Fibroblast of skin of right biceps (primary cell): ENCODE measurements around the gene TMEM178B.

Source experiments
- DNase-seq: peaks from one replicate; pipeline ENCODE4 v3.0.0-alpha.2; 2013

Gene TMEM178B

DNA sequence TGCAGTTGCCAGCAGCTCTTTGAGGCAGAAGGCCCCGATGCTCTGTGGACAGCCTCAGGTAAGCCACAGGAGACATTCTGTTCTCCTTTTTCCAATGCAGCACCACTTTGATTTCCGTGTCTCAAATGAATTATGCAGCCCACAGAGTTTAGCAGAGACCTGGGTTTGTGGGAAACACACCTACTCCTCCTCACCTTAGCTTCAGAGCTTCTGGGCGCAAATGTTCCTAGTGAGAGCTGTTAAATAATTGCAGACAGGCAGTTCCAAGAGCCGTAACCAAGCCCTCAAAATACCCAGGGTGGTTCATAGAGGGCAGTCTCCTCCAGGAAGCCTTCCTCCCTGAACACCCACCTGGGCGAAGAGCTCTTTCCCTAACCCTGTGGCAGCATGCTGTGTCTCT, 408.1 kb downstream of the TMEM178B start:
- no peak for DNase-seq

DNA sequence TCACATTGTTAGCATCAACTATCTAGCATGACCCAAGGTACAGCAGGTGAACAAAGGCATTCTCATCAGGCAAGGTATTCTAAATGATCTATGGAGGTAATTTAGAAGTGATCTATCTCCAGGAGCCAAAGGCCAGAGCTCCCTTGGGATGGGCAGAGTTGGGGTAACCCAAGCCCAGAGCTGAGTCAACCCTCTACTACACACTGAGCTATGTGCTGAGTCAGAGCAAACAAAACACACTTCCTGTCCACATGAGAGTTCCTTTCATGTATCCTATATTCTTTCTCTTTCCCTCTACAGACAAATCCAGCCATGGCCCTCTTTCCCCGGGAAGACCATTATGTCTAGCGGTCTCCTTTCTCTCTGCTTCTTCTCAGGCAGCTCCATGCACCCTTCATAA, 409.2 kb downstream of the TMEM178B start:
- DNase-seq: no peak

DNA sequence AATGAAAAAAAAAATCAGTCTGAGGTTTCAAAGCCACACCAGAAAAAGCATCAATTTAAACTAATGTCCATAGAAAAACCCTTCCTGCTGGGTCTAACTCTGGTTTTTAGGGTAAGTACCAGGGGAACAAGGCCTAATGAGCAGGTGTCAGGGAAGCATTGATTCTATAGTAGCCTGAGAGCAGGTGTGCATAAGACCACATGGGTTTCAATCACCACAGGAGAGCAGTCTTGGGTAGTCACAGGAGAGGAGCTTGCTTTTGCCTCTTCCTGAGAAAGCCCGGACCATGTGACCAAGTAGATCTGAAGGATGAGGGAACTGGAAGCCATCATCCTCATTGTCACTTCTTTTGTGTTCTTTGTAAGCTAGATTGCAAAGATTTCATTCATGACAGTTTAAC, 411.0 kb downstream of the TMEM178B start:
- DNase-seq: no peak

DNA sequence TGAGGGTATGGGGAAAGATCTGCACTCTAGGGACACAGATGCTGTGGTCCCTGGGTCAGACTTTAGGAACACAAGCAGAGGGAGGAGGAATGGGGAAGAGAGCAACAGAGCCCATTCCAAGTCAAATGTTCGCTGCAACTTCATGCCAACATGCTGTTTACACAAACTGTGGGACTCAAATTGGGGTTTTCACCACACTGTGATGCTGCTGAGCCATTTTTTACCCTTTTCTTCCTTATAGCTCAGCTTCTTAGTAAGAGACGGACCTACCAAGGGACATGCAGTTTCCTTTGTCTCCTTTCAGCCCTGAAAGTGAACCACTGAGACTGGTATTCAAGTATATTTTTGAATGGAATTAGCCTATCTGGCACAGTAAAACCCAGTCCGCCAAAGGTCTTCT, 413.1 kb downstream of the TMEM178B start:
- DNase-seq: no peak

DNA sequence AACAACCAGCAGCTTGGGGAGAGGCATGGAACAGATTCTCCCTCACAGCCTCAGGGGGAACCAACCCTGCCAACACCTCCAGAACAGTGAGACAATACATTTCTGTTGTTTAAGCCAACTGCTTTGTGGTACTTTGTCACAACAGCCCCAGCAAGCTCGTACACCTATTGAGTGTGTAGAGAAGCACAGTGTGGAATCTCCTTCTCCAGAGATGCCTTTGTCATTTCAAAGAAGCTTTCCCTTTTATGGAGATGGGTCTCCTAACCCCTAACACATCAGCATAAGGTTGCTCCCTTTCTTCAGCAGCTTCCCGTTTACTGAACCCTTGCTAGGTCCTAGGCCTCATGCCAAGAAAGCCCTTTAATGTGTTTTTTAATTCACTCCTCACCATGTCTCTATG, 416.6 kb downstream of the TMEM178B start:
- DNase-seq: no peak

DNA sequence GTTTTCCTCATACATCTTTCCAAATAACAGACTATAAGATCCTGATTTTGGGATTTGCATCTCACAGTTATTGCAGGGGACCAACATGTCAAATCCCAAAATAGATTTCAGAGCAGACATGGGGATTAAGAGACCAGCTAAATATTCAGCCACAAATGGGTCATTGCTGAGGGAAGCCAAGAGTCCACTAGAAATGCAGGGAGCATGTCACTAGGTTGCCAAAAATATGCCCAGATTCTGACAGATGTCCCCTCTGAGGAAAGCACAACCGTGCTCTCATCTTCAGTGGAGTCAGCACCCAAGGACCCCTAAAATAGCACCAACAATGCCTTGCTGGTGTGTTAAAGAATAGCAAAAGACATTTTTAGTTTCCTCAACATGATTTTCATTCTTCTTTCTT, 421.2 kb downstream of the TMEM178B start:
- DNase-seq: no peak

DNA sequence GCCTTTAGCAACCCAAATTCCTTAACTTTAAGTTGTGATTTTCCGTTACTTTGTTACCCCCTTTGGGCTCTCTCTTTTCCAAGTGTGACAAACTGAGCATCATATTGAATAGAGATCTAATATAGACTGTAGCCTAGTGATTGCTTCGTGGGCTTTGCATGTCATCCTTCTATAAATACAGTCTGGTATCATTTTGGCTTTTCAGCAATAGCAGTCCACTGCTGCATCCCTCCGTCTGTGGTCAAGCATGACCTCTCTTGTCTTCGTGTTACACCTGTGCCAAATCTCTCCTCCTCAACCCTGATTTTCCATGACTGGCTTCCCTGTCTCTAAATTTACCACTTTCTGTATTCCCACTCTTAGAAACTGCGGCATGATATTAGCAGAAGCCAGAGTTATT, 423.5 kb downstream of the TMEM178B start:
- no peak for DNase-seq

DNA sequence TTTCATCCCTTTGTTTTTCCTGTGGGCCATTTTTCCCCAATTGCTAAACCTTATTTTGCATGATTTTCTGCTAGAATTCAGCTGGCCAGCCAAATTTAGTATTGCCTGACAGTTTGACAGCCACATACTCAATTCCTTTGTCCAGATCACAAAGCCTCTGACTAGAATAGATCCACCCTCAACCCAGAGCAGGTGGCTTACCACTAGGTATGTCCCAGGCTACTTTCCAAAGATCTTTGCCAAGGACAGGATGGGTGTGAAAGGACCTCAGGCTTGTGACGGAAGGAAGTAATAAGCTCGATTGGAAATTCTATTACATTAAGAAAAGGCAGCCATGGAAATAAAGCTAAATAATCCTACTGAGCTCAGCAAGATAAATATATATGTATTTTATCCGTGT, 426.7 kb downstream of the TMEM178B start:
- DNase-seq: no peak

DNA sequence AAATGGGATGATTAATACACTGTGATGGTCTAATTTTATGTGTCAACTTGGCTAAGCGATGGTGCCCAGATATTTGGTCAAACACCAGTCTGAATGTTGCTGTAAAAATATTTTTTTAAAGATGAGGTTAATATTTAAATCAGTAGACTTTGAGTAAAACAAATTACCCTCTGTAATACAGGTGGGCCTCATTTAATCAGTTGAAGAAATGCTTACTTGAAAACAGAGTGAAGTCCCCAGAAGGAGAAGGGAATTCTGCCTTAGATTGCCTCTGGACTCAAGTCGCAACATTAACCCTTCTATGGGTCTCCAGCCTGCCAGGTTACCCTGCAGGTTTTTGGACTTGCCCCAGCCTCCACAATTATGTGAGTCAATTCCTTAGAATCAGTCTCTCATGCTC, 427.6 kb downstream of the TMEM178B start:
- no peak for DNase-seq

DNA sequence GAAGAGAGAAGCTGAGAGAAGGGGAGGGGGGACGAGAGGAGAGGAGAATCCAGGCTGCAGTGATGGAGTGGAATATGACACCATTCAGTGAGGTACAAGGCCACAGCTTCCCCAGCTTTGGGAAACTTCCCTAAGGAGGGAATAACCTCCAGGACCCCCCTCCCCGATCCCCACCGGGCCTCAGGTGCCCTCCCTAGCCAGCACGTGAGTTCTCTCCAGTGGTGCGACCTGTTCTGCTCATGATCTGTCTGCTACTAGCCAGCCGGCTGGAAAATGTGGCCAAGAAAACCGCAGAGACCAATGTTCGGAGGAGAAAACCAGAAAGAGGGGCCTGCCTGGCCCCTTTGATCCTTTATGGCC, 437.4 kb downstream of the TMEM178B start:
- no peak for DNase-seq

DNA sequence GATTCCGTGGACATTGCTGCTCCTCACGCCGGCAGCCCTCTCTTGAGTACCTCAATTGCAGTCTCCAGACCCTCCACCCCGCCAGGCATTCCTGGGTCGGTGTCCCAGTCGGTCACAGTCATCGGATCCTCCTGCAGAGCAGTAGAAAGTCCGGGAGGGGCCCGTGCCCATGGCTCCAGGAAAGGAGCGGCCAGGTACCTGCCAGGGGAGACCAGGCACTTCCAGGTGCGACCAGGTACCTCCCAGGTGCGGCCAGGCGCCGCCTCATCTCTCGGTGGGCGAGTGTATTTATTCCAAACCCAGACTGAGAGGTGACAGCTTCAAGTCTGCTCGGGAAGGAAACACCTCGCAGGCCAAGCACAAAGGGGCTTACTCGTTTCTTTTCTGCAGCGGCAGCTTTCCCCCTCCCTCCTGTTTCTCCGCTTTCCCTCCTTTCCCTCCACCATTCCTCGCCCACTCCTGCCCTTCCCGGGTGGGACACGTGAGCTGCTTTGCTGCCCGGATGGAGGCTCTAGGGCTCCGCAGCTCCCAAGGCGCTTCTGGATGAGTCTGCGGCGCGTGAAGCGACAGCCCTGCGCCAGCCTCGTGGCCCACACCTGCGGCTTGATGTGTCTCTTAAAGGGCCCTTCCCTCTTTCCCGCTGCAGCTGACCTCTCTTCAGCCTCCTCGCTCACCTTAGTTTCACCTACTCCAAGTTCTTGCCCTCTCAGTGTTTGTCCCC, 438.0 kb downstream of the TMEM178B start:
- DNase-seq: no peak

DNA sequence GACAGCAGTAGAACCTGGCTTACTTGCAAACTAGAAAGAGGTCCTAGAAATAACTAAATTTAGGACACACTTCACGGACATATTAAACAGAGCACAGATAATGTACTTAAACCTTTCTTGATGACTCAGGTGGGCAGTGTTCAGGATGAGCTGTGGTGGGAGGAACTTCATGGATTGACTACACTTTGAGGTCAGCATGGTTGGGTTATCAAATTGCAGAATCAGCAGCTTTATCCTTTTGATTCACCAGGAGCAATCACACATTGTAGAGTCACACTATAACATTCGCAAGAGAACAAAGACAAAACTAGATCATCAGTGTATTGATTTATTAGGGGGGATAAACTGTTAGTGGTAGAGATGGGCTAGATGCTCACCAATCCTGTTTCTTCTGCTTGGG, 438.7 kb downstream of the TMEM178B start:
- DNase-seq: no peak

DNA sequence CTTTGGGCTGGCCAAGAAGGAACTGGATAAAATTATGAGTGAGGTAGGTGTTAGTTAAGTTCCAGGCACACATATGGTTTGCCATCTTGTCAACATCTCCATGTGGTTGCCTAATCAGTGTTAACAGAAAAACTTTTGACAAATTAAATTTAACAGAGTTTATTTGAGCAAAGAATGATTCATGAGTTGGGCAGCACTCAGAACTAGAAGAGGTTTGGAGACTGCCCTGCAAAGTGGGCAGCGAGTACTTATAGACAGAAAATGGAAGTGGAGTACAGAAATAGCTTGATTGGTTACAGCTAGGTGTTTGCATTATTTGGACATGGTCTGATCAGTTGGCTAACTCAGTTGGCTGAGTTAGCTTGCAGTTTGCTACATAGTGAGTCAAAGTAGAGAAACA, 439.9 kb downstream of the TMEM178B start:
- no peak for DNase-seq

DNA sequence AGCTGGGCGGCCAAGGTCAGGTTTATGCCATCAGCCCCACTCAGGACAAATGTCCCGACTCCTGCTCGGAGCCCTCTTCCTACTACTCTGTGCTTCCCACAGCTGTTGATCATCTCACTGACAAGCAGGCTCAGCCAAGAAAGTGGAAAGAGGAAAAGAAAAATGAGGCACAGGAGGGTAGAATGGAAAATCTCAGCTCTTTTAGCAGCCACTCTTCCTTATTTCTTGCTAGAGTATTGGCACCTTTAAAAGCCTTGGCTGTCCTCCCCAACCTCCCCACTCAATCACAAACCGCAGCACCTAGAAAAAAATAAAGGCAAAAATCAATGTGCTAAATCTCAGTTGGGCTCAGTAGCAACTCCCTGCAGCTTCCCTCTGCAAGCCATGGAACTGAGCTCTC, 442.1 kb downstream of the TMEM178B start:
- no peak for DNase-seq

DNA sequence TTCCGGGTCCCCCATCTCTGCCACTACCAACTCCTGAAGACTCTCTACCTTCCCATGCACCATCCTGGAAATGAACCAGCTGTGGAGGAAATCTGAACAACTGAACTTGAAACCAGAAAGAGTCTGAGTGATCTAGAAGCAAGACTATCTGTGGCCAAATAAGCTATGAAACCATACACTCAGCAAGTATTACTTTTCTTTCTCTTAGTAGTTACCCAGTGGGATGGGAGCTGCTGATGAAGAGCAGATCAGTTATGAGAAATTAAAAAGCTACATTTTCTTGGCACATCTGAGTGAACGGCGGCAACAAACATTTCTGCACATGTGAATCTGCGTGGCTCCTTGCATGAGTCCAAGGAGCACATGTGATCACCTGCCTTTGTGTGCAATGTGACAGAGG, 445.8 kb downstream of the TMEM178B start:
- DNase-seq: no peak

DNA sequence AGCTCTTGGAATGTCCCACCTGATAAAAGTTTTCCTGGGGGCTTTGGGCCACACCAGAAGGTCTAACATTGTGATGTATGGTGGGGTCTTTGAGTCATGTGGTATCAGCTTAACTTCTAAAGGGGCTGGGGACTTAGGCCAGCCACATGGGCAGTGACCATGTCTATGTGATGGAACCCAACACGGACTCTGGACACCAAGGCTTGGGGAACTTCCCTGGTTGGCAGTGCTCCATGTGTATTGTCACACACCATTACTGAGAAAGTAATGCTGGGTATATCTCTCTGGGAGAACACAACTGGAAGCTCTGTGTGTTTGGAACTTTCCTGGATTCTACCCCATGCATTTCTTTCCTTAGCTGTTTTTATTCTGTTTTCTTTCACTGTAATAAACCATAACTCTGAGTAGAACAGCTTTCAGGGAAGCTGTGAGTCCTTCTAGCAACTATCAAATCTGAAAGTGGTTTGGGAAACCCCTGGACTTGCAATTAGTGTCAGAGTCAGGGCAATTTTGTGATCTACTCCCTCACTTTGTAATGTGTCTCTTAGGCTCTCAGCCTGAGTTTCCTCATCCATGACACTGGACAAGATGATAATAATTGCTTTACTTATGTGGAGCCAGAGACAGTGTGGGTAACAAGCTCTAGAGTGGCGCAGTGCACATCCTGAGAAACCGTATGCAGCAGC, 448.9 kb downstream of the TMEM178B start:
- DNase-seq: no peak

DNA sequence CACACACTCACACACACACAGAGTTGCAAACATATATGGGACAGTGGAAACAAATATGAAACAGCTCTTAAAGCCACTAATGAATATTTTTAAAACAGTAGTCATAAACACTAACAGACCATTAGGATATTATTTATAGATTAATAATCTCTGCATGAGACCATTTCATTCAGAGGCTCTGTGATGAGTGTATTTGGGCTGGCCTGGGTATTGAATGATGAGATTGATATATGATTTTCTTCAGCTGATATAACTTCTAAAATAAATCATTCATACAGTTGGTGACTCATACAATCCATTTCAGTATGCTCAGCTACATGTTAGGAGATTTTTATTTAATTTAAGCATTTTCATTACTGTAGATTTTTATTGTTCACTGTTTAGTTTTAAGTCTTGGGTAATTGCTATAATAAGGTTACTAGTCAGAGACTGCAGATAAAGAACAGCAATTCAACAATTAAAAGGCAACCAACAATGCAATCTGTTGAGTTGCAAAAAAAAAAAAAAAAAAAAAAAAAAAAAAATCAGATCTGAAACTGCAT, 452.2 kb downstream of the TMEM178B start:
- no peak for DNase-seq

DNA sequence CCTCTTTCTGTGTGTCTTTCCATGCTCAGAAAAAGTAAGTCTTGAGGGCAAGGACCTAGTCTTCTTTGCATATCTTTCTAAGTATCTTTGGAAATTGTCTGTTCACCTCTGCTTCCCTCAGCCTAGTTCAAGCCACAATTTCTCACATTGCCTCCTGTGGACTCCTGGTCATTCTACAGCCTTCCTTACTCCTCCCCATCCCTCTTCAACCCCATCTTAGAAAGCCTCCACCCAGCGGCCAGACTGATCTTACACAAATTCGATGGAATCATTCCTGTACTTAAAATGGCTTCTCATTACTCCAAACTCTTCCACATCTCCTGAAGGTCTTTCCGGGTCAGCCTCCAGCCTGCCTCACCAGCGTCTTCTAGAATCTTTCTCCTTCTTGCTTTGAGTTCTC, 453.2 kb downstream of the TMEM178B start:
- no peak for DNase-seq

DNA sequence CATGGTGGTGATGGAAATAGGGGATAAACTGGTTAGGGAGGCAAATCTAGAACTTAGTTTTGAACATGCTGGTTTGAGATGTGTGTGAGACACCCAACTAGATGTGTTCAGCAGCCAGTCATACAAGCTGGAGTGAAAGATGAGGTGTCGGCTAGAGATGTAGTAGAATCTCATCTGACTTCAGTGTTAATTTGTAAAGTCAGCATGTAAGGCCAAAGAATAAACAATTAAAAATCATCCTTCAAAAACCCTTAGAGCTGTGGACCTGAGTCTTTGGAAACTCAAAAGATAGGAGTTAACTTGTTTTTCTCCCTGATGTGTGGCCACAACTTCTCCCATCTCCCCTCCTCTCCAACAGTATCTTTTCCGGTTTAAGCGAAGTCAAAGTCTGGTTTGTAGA, 454.5 kb downstream of the TMEM178B start:
- DNase-seq: no peak
